Measurements from ENCODE around the gene FUOM. TPM values are rescaled to one million over a fixed set of nuclear protein-coding genes. Genes with fewer than 3 reads are reported as not detected.

FUOM gene
- total and polyA plus RNA-seq, 9 of the 15 experiments (the other 6 are each of a cell fraction or from before 2014, with no cell fraction given): 1.8 to 96.1 (median 27.0) TPM

GRCh38 chr10:133394064-133394663 lies 36.3 kb upstream of the FUOM start, which contains the start of gene MTG1 (continued):
- TF ChIP-seq ZNF592 (IDR thresholded peaks at IDR 0.05) (no peak), SRSF9 (IDR thresholded peaks at IDR 0.05; ENCODE audit: borderline replicate concordance, low read depth, low read length) (no peak), SMAD4 (CRISPR knock-in tag; conservative IDR thresholded peaks at IDR 0.05) (peak; percentile 79), TFAP4 (CRISPR knock-in tag; IDR thresholded peaks at IDR 0.05; ENCODE audit: borderline replicate concordance) (peak; percentile 96), RBBP5 (IDR thresholded peaks at IDR 0.05; ENCODE audit: borderline replicate concordance, insufficient read depth, low read length, poor library complexity, severe bottlenecking) (peak; percentile 65), SP2 (IDR thresholded peaks at IDR 0.05; ENCODE audit: extremely low read depth, low read depth, low read length, poor library complexity, severe bottlenecking) (no peak), THRAP3 (IDR thresholded peaks at IDR 0.05; ENCODE audit: borderline replicate concordance) (no peak), L3MBTL2 (IDR thresholded peaks at IDR 0.05) (peak; percentile 85), RFX5 (IDR thresholded peaks at IDR 0.05; ENCODE audit: low read depth, low read length) (no peak), MAFK (IDR thresholded peaks at IDR 0.05; ENCODE audit: low read length) (no peak), BRCA1 (IDR thresholded peaks at IDR 0.05) (no peak), BRCA1 (CRISPR knock-in tag; IDR thresholded peaks at IDR 0.05) (no peak), STAT6 (CRISPR knock-in tag; IDR thresholded peaks at IDR 0.05) (no peak), NCOR1 (IDR thresholded peaks at IDR 0.05) (peak; percentile 29; the same call in 1 of the 2 replicates), NCOA1 (IDR thresholded peaks at IDR 0.05; ENCODE audit: low read depth) (peak; percentile 70; the same call in 1 of the 2 replicates), MCM2 (IDR thresholded peaks at IDR 0.05; ENCODE audit: low read depth) (no peak), ZNF224 (CRISPR knock-in tag; IDR thresholded peaks at IDR 0.05) (no peak)

Data from K562 (cell line).